ENCODE data around the gene ANO6.

Gene ANO6

DNA sequence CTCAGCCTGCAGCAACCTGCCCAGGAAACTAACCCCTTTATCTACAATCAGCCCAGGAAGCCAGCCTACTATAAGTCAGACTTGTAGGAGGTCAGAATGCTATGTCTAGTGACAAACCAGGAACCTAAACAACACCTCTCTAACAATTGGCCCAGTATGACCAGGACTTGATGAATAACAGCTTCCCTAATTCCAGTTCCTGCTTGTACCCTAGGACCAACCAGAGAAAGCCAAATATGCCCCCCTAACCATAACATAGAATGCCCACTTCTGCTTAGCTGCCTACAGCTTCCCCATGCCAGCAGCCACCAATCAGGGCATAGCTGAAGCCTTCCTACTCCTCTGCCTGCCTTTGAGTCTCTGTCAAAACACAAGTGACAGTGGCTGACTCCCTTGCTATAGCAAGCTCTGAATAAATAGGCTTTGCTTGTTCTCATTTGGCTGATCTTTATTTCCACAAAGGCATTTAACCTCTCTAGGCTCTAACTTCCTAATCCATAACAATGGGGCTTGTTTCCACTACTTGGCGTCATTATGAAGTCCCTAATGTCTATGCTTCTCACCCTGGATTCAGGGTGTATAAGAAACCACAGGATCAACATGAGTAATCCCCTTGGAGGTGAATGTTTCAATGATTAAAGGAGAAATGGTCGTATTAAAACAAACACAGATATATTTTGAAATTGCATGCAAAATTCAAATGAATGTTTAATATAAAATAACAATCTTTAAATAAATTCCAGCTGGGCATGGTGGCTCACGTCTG is 220.2 kb downstream of the ANO6 start:
- TF ChIP-seq, protein P1, sequence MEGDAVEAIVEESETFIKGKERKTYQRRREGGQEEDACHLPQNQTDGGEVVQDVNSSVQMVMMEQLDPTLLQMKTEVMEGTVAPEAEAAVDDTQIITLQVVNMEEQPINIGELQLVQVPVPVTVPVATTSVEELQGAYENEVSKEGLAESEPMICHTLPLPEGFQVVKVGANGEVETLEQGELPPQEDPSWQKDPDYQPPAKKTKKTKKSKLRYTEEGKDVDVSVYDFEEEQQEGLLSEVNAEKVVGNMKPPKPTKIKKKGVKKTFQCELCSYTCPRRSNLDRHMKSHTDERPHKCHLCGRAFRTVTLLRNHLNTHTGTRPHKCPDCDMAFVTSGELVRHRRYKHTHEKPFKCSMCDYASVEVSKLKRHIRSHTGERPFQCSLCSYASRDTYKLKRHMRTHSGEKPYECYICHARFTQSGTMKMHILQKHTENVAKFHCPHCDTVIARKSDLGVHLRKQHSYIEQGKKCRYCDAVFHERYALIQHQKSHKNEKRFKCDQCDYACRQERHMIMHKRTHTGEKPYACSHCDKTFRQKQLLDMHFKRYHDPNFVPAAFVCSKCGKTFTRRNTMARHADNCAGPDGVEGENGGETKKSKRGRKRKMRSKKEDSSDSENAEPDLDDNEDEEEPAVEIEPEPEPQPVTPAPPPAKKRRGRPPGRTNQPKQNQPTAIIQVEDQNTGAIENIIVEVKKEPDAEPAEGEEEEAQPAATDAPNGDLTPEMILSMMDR (IDR thresholded peaks at IDR 0.05; ENCODE audit: unreplicated experiment in 3 of 3), result no peak
- Mint-ChIP-seq H3K27ac (no peak overlapping the region), H3K36me3 (ENCODE audit: low read depth) (peaks cover 20% of the 10 kb centered on the region), H3K9me3 (peaks cover 3% of the 10 kb centered on the region), H3K27me3 (ENCODE audit: low read depth) (no peaks in the 10 kb centered on the region), H3K4me3 (no peak overlapping the region), H3K4me1 (no peaks in the 10 kb centered on the region)

DNA sequence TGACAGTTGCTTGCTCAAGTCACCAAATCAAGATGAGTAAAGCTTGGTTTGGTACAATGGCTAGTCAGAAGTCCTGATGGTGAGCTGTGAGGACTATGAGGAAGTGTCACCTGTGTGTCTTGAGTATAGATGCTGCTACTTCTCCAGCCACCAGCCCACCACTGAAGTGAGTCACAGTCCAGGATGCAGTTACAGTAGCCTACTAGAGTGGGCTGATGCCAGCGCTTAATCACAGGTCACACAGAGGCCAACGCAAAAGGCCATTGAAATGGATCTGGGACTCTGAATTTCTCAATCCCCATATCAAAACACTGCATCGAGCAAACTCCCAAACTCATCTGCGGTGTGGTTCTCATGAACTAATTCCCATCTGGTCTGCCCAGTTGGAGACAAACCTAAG is 223.1 kb downstream of the ANO6 start:
- peaks cover 18% of the 10 kb centered on the region for H3K9me3 Mint-ChIP-seq
- H3K27me3 Mint-ChIP-seq (ENCODE audit: low read depth), result no peaks in the 10 kb centered on the region
- TF ChIP-seq, protein P1 (IDR thresholded peaks at IDR 0.05; ENCODE audit: unreplicated experiment in 3 of 3), result no peak
- H3K36me3 Mint-ChIP-seq (ENCODE audit: low read depth), result peaks cover 11% of the 10 kb centered on the region
- H3K27ac Mint-ChIP-seq, result no peak overlapping the region
- no peaks in the 10 kb centered on the region for H3K4me1 Mint-ChIP-seq
- no peak overlapping the region for H3K4me3 Mint-ChIP-seq

DNA sequence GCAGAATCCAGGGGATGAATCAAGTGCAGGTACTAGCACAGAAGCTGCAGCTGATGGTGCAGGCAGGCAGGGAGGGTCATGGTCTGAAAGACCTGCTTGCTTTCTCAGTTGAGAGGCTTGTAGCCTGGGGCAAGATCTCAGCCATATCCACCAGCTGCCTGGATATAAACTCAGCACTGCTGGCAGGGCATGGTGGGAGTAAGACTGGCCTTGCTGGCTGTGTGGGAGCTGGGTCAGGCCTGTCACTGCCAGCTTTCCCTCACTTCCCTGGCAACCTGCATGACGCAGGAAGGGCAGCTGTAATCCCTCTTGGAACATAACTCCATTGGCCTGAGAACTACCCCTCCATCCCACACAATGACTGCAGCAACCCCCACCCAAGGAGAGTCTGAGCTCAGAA is 230.1 kb downstream of the ANO6 start:
- TF ChIP-seq, protein P1 (IDR thresholded peaks at IDR 0.05; ENCODE audit: unreplicated experiment in 3 of 3), result no peak
- H3K36me3 Mint-ChIP-seq (ENCODE audit: low read depth), result peaks cover 11% of the 10 kb centered on the region
- H3K4me1 Mint-ChIP-seq, result no peaks in the 10 kb centered on the region

DNA sequence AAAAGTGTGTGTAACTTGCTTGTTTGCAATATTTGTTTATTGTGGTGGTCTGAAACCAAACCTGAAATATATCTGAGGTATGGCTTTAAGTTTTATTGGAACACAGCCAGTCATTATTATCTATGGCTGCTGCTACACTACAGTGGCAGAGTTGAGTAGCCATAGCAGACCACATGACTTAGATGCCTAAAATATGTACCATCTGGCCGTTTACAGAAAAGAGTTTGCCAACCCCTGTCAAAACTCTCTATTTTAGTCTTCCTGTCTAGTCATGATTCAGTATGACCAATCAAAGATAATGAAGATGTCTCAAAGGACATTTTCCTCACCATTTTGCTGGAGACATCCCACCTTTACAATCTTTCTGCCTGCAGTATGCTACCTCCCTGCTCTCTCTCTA is 242.3 kb downstream of the ANO6 start:
- Mint-ChIP-seq H3K36me3 (ENCODE audit: low read depth) (no peaks in the 10 kb centered on the region), H3K9me3 (no peaks in the 10 kb centered on the region), H3K27me3 (ENCODE audit: low read depth) (no peaks in the 10 kb centered on the region), H3K27ac (no peak overlapping the region), H3K4me1 (no peaks in the 10 kb centered on the region), H3K4me3 (no peak overlapping the region)
- TF ChIP-seq, protein P1 (IDR thresholded peaks at IDR 0.05; ENCODE audit: unreplicated experiment in 3 of 3), result no peak

More for the DNA sequence above, 230.1 kb downstream of the ANO6 start:
- no peak overlapping the region for H3K4me3 Mint-ChIP-seq
- no peaks in the 10 kb centered on the region for H3K27me3 Mint-ChIP-seq (ENCODE audit: low read depth)
- peaks cover 54% of the 10 kb centered on the region for H3K9me3 Mint-ChIP-seq
- no peak overlapping the region for H3K27ac Mint-ChIP-seq

DNA sequence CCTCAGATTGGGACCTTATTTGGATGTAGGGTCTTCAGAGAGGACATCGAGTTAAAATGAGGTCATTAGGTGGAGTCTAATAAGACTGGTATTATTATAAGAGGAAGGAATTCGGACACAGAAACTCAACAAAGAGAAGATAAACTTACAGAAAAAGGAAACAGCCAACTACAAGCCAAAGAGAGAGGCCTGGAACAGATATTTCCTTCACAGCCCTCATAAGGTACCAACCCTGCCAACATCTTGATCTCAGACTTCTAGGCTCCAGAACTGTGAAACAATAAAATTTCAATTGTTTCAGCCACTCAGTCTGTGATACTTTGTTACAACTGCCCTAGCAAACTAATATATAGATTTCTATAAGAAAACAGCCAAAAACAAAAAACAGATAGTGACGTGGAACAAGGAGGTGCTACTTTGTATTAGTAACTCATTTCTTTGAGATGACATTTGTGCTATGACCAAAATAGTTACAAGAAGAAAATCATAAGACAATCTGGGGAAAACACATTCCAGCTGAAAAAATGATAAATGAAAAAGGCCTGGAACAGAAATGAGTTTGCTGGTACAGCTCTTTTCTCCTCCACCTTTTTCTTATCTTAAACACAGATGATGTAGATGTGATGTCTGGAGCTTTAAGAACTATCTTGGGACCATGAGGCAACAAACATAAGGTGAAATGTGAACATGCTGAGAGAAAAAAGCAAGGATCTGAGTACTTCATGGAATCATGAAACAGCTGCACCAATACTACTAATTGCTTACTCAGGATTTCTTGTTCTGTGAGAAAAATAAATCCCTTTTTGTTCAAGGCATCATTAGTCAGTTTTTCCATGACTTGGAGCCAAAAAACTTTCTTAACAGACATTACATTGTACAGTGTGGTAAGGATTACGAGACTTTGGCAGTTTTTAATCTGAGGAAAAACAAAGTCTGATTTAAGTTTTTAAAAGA is 243.2 kb downstream of the ANO6 start:
- Mint-ChIP-seq H3K4me3 (no peak overlapping the region), H3K36me3 (ENCODE audit: low read depth) (no peaks in the 10 kb centered on the region), H3K27me3 (ENCODE audit: low read depth) (no peaks in the 10 kb centered on the region), H3K4me1 (no peaks in the 10 kb centered on the region), H3K27ac (no peak overlapping the region), H3K9me3 (no peaks in the 10 kb centered on the region)
- TF ChIP-seq, protein P1 (IDR thresholded peaks at IDR 0.05; ENCODE audit: unreplicated experiment in 3 of 3), result no peak
